GM12801 (cell line): Measurements from ENCODE around the gene PCSK4.

Source experiments
- CTCF ChIP-seq: IDR thresholded peaks from one replicate; pipeline ENCODE4 v1.5.1; 2011; ENCODE audit warnings: control low read depth; ENCODE audit not compliant: insufficient read length; ENCODE audit errors: extremely low read depth

The PCSK4 gene

GRCh38 chr19:1435378-1435989 lies 54.7 kb downstream of the PCSK4 start:
- TF ChIP-seq CTCF = no peak

- no peak for TF ChIP-seq CTCF
Observed at GRCh38 chr19:1434577-1435060, 55.5 kb downstream of the PCSK4 start.

- no peak for TF ChIP-seq CTCF
Observed at GRCh38 chr19:1434040-1434366, 56.1 kb downstream of the PCSK4 start.

GRCh38 chr19:1433119-1434039 lies 56.8 kb downstream of the PCSK4 start:
- no peak for TF ChIP-seq CTCF

GRCh38 chr19:1432507-1432887 lies 57.7 kb downstream of the PCSK4 start:
- no peak for TF ChIP-seq CTCF

GRCh38 chr19:1431759-1432506 lies 58.2 kb downstream of the PCSK4 start:
- TF ChIP-seq CTCF = no peak
